Body of pancreas (tissue), 4 donors: ENCODE results near the gene DDR2.

Experiments
- POLR2A ChIP-seq, 3 donors: fragments of 450-650 bp; IDR thresholded peaks; one replicate each; pipeline ENCODE4 v1.6.1; 2016; ENCODE audit warnings: antibody characterized with exemption in 3 of 3, mild to moderate bottlenecking in 2 of 3
- TF ChIP-seq, protein P1 (sequence below), 7 experiments: fragments of 450-650 bp in 4 of 7; fragments of 200-600 bp in 3 of 7; sonication (generic) in 3 of 7; IDR thresholded peaks; one replicate each; pipeline ENCODE4 v1.5.1; 2016 to 2019; ENCODE audit warnings: antibody characterized with exemption in 7 of 7

DNA sequence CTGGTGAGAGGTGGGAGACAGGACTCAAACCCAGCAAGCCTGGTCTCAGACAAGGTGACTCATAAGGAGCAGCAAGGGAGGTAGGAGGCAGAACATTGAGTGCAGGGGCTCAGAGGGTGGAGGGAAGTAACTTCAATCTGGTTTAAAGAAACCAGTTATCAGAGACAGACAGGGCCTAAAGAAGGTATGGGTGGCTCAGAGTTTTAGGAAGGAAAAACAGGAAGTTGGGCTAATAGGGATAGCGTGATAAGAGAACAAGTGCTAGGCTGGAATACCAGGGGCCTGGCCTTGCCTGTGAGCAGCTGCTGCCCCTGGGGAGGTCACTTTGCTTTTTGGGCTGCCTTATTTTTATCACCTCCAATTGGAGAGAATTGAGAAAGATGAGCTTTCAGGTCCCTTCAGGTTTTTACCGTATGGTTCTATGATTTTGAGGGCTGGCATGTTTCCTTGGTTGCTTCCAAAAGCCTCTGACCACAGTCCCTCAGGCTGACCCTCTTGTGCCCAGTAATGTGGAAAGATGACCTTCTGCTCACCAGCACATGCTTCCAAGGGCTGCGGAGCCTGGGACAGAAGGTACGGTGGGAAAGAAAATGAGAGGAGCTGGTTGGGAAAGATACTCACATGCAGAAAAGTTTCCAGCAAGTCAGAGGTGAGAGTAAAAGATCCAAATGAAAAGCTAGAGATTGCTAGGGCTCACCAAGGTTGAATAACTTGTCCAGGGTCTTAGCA lies 77.0 kb downstream of the DDR2 start:
- no peak for TF ChIP-seq POLR2A (IDR thresholded peaks at IDR 0.05)
- TF ChIP-seq, protein P1, sequence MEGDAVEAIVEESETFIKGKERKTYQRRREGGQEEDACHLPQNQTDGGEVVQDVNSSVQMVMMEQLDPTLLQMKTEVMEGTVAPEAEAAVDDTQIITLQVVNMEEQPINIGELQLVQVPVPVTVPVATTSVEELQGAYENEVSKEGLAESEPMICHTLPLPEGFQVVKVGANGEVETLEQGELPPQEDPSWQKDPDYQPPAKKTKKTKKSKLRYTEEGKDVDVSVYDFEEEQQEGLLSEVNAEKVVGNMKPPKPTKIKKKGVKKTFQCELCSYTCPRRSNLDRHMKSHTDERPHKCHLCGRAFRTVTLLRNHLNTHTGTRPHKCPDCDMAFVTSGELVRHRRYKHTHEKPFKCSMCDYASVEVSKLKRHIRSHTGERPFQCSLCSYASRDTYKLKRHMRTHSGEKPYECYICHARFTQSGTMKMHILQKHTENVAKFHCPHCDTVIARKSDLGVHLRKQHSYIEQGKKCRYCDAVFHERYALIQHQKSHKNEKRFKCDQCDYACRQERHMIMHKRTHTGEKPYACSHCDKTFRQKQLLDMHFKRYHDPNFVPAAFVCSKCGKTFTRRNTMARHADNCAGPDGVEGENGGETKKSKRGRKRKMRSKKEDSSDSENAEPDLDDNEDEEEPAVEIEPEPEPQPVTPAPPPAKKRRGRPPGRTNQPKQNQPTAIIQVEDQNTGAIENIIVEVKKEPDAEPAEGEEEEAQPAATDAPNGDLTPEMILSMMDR (IDR thresholded peaks at IDR 0.05) = no peak
